ENCODE data around the gene P2RX7. TPM values are rescaled to one million over a fixed set of nuclear protein-coding genes. Genes with fewer than 3 reads are reported as not detected.

Gene P2RX7
- total and polyA plus RNA-seq, 9 of the 15 experiments (the other 6 are each of a cell fraction or from before 2014, with no cell fraction given): 0.04 to 0.65 (median 0.30) TPM

DNA sequence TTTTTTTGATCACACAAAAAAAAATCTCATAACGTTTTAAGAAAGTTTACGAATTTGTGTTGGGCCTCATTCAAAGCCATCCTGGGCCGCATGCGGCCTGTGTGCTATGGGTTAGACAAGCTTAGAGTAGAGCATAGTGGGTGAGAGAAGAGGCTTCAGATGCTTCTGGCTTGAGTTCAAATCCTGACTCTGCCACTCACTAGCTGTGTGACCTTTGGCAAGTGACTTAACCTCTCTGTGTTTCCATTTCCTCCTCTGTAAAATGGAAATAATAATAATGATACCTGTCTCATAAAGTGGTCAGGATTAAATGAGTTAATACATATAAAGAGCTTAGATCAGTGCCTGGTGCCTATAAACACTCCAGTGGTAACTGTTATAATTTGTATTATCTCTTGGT lies 83.4 kb downstream of the P2RX7 start:
- Histone ChIP-seq H3K36me3 (ENCODE audit: control insufficient read depth, insufficient read depth, low read length) (peaks cover 10% of the 10 kb centered on the region; the same call in 1 of the 3 replicates), H3K4me1 (replicated peaks in 1 of 2; ENCODE audit: control insufficient read depth in 2 of 2, insufficient read depth in 2 of 2, low read length in 2 of 2) (peaks cover 3 to 7% of the 10 kb centered on the region in 2 experiments; a peak in 4 of 5 replicates), H3K4me3 (no peak overlapping the region), H3K27ac (ENCODE audit: extremely low read depth, low read depth, low read length) (no peak overlapping the region), H3K9ac (ENCODE audit: insufficient read depth in 1 of 2, low read depth in 2 of 2, low read length in 2 of 2) (no peak overlapping the region), H2AFZ (ENCODE audit: low read depth, low read length) (no peak overlapping the region), H3K9me3 (replicated peaks; ENCODE audit: control insufficient read depth, insufficient read depth, low read depth, low read length) (no peaks in the 10 kb centered on the region), H3K9me1 (ENCODE audit: control insufficient read depth, insufficient read depth, low read length) (peaks cover 6% of the 10 kb centered on the region), H4K20me1 (replicated peaks; ENCODE audit: control insufficient read depth, insufficient read depth, low read length) (no peaks in the 10 kb centered on the region), H3K79me2 (ENCODE audit: control insufficient read depth, insufficient read depth, low read length) (peaks cover 3% of the 10 kb centered on the region; the same call in 1 of the 3 replicates), H3K4me2 (ENCODE audit: insufficient read depth, low read length) (no peak overlapping the region), H3K27me3 (ENCODE audit: control insufficient read depth in 2 of 2, insufficient read depth in 2 of 2, low read length in 2 of 2) (no peaks in the 10 kb centered on the region)
- BruUV-seq (replicated peaks): no TSS peak
- intact Hi-C loops (cut with micrococcal nuclease): loop anchor here (10.0 kb wide), 1 partner anchor 211 kb away; no protein-coding TSS in a partner anchor
- POLR2A ChIA-PET: interaction anchor here (0.6 to 1.3 kb wide), 4 partner anchors 8 to 341 kb away, joined by 3 to 4 read pairs (median 4); no protein-coding TSS in a partner anchor
- TF ChIP-seq RCOR1 (IDR thresholded peaks at IDR 0.05; ENCODE audit: borderline replicate concordance in 1 of 2, low read depth in 2 of 2, low read length in 2 of 2) (0 out of 4 replicates have a peak, but pooled peaks of 1 of the 2 experiments have one; percentile 45), HDAC2 (IDR thresholded peaks at IDR 0.05) (peak; percentile 34; the same call in 1 of the 2 replicates), TEAD4 (IDR thresholded peaks at IDR 0.05; ENCODE audit: low read length) (no peak), TEAD4 (CRISPR knock-in tag; IDR thresholded peaks at IDR 0.05; ENCODE audit: borderline replicate concordance) (no peak), RBM25 (IDR thresholded peaks at IDR 0.05; ENCODE audit: low read depth, low read length, severe bottlenecking) (peak; percentile 79), ZFP36 (IDR thresholded peaks at IDR 0.05; ENCODE audit: low read depth, low read length, partially characterized antibody) (peak; percentile 80), BCOR (IDR thresholded peaks at IDR 0.05) (peak; percentile 88), NFE2L1 (tag; IDR thresholded peaks at IDR 0.05; ENCODE audit: borderline replicate concordance, low read depth) (no peak), ADNP (tag; IDR thresholded peaks at IDR 0.05) (peak; percentile 42; the same call in 1 of the 2 replicates), KDM1A (IDR thresholded peaks at IDR 0.05) (peak; percentile 53 to 70; a peak in 3 of 4 replicates)
- in situ Hi-C loops (cut with MboI): no loop called here
- ATAC-seq (no peak), DNase-seq (ENCODE audit: extremely low read depth in 1 of 4, low spot score in 3 of 4) (no peak), FAIRE-seq (no peak)
- 92% methylated on average over 4 of the region's 4 CpGs for WGBS (ENCODE audit: insufficient coverage, low coverage, missing lambda C conversion rate)
- CTCF ChIA-PET (ENCODE audit: low intra/inter-chr PET ratio): no interaction called here
